GM12878 (cell line): ENCODE results near the gene AP3B1. TPM values are rescaled to one million over a fixed set of nuclear protein-coding genes. Genes with fewer than 3 reads are reported as not detected.

ENCODE experiments used
- ATF7 ChIP-seq: fragments of 450-650 bp; IDR thresholded peaks from 2 replicates; pipeline ENCODE4 v1.6.1; 2016; ENCODE audit warnings: low read depth, mild to moderate bottlenecking
- BCL11A ChIP-seq: IDR thresholded peaks from 2 replicates; pipeline ENCODE4 v1.6.1; 2011; ENCODE audit warnings: low read depth, low read length
- CEBPB ChIP-seq, 2 experiments: fragments of 150-350 bp in 1 of 2; IDR thresholded peaks; 2 replicates each; pipeline ENCODE4 v1.6.1; 2012 to 2014; ENCODE audit warnings: low read depth in 2 of 2, low read length in 2 of 2, borderline replicate concordance in 1 of 2, inconsistent platforms in 1 of 2
- E4F1 ChIP-seq: fragments of 450-650 bp; IDR thresholded peaks from 2 replicates; pipeline ENCODE4 v1.6.1; 2018; ENCODE audit warnings: borderline replicate concordance, mild to moderate bottlenecking; ENCODE audit not compliant: partially characterized antibody
- FOXM1 ChIP-seq: IDR thresholded peaks from 2 replicates; pipeline ENCODE4 v1.6.1; 2012; ENCODE audit warnings: low read depth, mild to moderate bottlenecking, inconsistent platforms, low read length, moderate library complexity
- HDGF ChIP-seq: fragments of 450-650 bp; IDR thresholded peaks from 2 replicates; pipeline ENCODE4 v1.6.1; 2016; ENCODE audit warnings: antibody characterized with exemption
- HSF1 ChIP-seq: fragments of 150-350 bp; IDR thresholded peaks from 2 replicates; pipeline ENCODE4 v1.6.1; 2014; ENCODE audit warnings: mild to moderate bottlenecking, low read depth, low read length
- JUND ChIP-seq: IDR thresholded peaks from 2 replicates; pipeline ENCODE4 v1.6.1; 2012; ENCODE audit warnings: low read depth, mild to moderate bottlenecking, low read length, improper control_type of control experiment, moderate library complexity
- KAT2A ChIP-seq: conservative IDR thresholded peaks from 2 replicates; pipeline ENCODE4 v1.6.1; 2011; ENCODE audit warnings: low read depth, low read length; ENCODE audit not compliant: control insufficient read depth
- MTA2 ChIP-seq: fragments of 450-650 bp; IDR thresholded peaks from 2 replicates; pipeline ENCODE4 v1.6.1; 2016; ENCODE audit warnings: low read depth, mild to moderate bottlenecking, moderate library complexity
- NKRF ChIP-seq: fragments of 450-650 bp; conservative IDR thresholded peaks from 2 replicates; pipeline ENCODE4 v1.6.1; 2017; ENCODE audit warnings: mild to moderate bottlenecking, moderate library complexity
- PML ChIP-seq: IDR thresholded peaks from 2 replicates; pipeline ENCODE4 v1.6.1; 2012; ENCODE audit warnings: low read length, inconsistent platforms
- POLR2A ChIP-seq: IDR thresholded peaks from 2 replicates; pipeline ENCODE4 v1.6.1; 2011; ENCODE audit warnings: low read depth, mild to moderate bottlenecking, low read length
- SIN3A ChIP-seq: IDR thresholded peaks from 2 replicates; pipeline ENCODE4 v1.6.1; 2012; ENCODE audit warnings: low read depth, low read length, improper control_type of control experiment
- SKIL ChIP-seq: fragments of 450-650 bp; IDR thresholded peaks from 2 replicates; pipeline ENCODE4 v1.6.1; 2017; ENCODE audit warnings: mild to moderate bottlenecking, low read depth, inconsistent platforms; ENCODE audit not compliant: poor library complexity, severe bottlenecking
- SMAD1 ChIP-seq: fragments of 450-650 bp; IDR thresholded peaks from 2 replicates; pipeline ENCODE4 v1.6.1; 2018; ENCODE audit warnings: mild to moderate bottlenecking, low read depth; ENCODE audit not compliant: partially characterized antibody
- SREBF1 ChIP-seq: IDR thresholded peaks from 2 replicates; pipeline ENCODE4 v1.6.1; 2012; ENCODE audit warnings: mild to moderate bottlenecking, low read length
- STAT1 ChIP-seq: fragments of 450-650 bp; conservative IDR thresholded peaks from 2 replicates; pipeline ENCODE4 v1.6.1; 2014; ENCODE audit warnings: antibody characterized with exemption, mild to moderate bottlenecking
- USF1 ChIP-seq: IDR thresholded peaks from 2 replicates; pipeline ENCODE4 v1.6.1; 2011; ENCODE audit warnings: borderline replicate concordance, low read depth, mild to moderate bottlenecking, moderate library complexity, mixed read lengths, low read length; ENCODE audit not compliant: insufficient read depth; ENCODE audit errors: extremely low read length
- WRNIP1 ChIP-seq: IDR thresholded peaks from 2 replicates; pipeline ENCODE4 v1.6.1; 2011; ENCODE audit warnings: low read depth, low read length, improper control_type of control experiment, borderline replicate concordance
- polyA plus RNA-seq, 11 experiments: library from polyadenylated mRNA; depleted of rRNA in 4 of 11; unstranded in 6 of 11; stranded (reverse) in 5 of 11; fragments of >200 nt; fragmentation: Nextera tagmentation in 4 of 11; fragmentation: Illumina TruSeq in 1 of 11; extraction: Ambion mirVana in 4 of 11; extraction: Trizol in 1 of 11; gene quantifications; 1 replicate in 1 of 11; 2 replicates in 10 of 11; pipeline versions ENCODE4 v1.2.1 to v1.2.3, GENCODE V29; 2011 to 2016; ENCODE audit warnings: inconsistent platforms in 2 of 11, missing spikeins in 2 of 11, low read depth in 1 of 11
- total RNA-seq, 4 experiments: library from RNA; depleted of rRNA in 3 of 4; stranded (reverse); fragments of >200 nt in 3 of 4; fragmentation: Illumina TruSeq in 1 of 4; extraction: Trizol in 1 of 4; gene quantifications; 2 replicates each; pipeline versions ENCODE4 v1.2.1 to v1.2.3, GENCODE V29; 2013 to 2021

Gene AP3B1
- total and polyA plus RNA-seq, 10 of the 15 experiments (the other 5 are each of a cell fraction or from before 2014, with no cell fraction given), result 30.9 to 70.8 (median 46.0) TPM

GRCh38 chr5:78221964-78222451 lies 72.5 kb downstream of the AP3B1 start (continued):
- TF ChIP-seq HSF1 (no peak), STAT1 (no peak), SMAD1 (no peak), SKIL (no peak), POLR2A (no peak), ATF7 (peak; percentile 94), HDGF (peak; percentile 59; the same call in 1 of the 2 replicates), USF1 (no peak), MTA2 (peak; percentile 97), CEBPB (IDR thresholded peaks at IDR 0.05; ENCODE audit: borderline replicate concordance in 1 of 2, low read depth in 2 of 2, low read length in 2 of 2) (no peak), BCL11A (peak; percentile 90), JUND (peak; percentile 93), WRNIP1 (0 out of 2 replicates have a peak, but pooled peaks have one; percentile 60), PML (peak; percentile 63; the same call in 1 of the 2 replicates), NKRF (no peak), SIN3A (no peak), FOXM1 (peak; percentile 78; the same call in 1 of the 2 replicates), E4F1 (no peak), KAT2A (no peak), SREBF1 (no peak)
